Mucosa of descending colon (tissue), 3 donors: ENCODE results near the gene SYNE2. TPM values are rescaled to one million over a fixed set of nuclear protein-coding genes. Genes with fewer than 3 reads are reported as not detected.

Experiments
- ATAC-seq: fragments of 200-7000 bp; cut with Tn5 transposase; one replicate; pipeline ENCODE4 v1.9.1; 2020; ENCODE audit warnings: mild to moderate bottlenecking, moderate library complexity
- DNase-seq, 3 donors: peaks; one replicate each; pipeline ENCODE4 v3.0.0-alpha.2; 2020
- H3K36me3 ChIP-seq: fragments of 200-600 bp; one replicate; pipeline ENCODE4 v1.8.0; 2021; ENCODE audit warnings: low read depth, mild to moderate bottlenecking
- H3K4me1 ChIP-seq: fragments of 200-600 bp; one replicate; pipeline ENCODE4 v1.8.0; 2021; ENCODE audit warnings: low read depth, mild to moderate bottlenecking
- H3K4me3 ChIP-seq: fragments of 200-600 bp; one replicate; pipeline ENCODE4 v1.8.0; 2021; ENCODE audit warnings: mild to moderate bottlenecking
- H3K9me3 ChIP-seq: fragments of 200-600 bp; one replicate; pipeline ENCODE4 v1.8.0; 2021; ENCODE audit warnings: mild to moderate bottlenecking
- intact Hi-C, 2 donors: fragments of 100-400 bp; cut with DNase I in 1 of 2; cut with micrococcal nuclease in 1 of 2; formaldehyde crosslinking; loops; one replicate each; pipeline versions ENCODE4 v1.11.0 to v1.11.1; 2022; cut with DNase I, micrococcal nuclease
- total RNA-seq, 3 donors: library from RNA; stranded (reverse); fragmentation: NEBNext Ultra II Directional in 2 of 3; extraction: Animal tissue kit (Norgen Biotek cat#: 25700) in 2 of 3; gene quantifications; one replicate each; pipeline versions ENCODE4 v1.2.1 to v1.2.4, GENCODE V29; 2021 to 2023
- TF ChIP-seq, protein P1 (sequence below): fragments of 200-600 bp; IDR thresholded peaks from one replicate; pipeline ENCODE4 v1.8.0; 2022; ENCODE audit warnings: antibody characterized with exemption, mild to moderate bottlenecking
- donor health status: DM: no; HTN: no; CAD: no; lungs with moderate emphysema.
- donor health status: DM: no; HTN: no; CAD: no.
- donor health status: DM: no; HTN: yes; CAD: no.

Gene SYNE2
- total RNA-seq, 3 donors from 2014 or later = 104 to 215 (median 174) TPM

DNA sequence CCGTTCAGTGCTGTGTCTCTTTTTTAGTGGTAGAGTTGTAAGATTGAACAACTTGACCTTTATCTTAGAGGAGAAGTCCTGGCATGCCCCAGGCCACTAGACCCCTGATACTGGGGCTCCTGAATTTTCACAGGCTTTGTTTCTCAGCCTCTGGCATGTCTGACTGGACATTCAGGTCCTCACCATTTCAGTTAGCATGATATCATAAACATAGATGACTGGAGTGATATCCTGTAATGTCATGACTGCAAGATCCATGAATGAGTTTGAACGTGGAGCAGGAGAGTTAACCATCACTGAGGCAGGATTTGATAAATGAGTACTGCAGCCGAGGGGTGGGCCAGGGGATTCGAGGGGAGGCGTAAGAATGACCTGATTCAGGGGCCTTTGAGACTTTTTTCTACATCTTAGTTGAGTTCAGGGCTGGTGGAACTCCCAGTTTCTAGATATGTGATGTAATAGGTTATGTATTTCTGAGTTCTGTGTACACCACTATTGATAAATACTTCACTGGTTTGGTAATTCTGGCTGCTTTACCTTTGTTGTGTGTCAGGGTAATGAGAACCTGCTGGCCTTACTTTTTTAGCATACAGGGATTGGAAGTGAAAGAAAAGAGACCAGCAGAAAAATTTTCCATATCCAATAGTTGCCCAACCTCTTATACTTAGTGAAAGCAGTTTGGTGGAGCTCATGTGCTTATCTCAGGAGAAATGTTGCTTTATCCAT is 217.0 kb downstream of the SYNE2 start:
- Histone ChIP-seq H3K4me3 (no peak overlapping the region), H3K9me3 (no peaks in the 10 kb centered on the region), H3K36me3 (no peaks in the 10 kb centered on the region), H3K4me1 (no peaks in the 10 kb centered on the region)
- intact Hi-C loops = no loop called here
- TF ChIP-seq, protein P1, sequence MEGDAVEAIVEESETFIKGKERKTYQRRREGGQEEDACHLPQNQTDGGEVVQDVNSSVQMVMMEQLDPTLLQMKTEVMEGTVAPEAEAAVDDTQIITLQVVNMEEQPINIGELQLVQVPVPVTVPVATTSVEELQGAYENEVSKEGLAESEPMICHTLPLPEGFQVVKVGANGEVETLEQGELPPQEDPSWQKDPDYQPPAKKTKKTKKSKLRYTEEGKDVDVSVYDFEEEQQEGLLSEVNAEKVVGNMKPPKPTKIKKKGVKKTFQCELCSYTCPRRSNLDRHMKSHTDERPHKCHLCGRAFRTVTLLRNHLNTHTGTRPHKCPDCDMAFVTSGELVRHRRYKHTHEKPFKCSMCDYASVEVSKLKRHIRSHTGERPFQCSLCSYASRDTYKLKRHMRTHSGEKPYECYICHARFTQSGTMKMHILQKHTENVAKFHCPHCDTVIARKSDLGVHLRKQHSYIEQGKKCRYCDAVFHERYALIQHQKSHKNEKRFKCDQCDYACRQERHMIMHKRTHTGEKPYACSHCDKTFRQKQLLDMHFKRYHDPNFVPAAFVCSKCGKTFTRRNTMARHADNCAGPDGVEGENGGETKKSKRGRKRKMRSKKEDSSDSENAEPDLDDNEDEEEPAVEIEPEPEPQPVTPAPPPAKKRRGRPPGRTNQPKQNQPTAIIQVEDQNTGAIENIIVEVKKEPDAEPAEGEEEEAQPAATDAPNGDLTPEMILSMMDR = no peak
- no peak for ATAC-seq
- DNase-seq = no peak

DNA sequence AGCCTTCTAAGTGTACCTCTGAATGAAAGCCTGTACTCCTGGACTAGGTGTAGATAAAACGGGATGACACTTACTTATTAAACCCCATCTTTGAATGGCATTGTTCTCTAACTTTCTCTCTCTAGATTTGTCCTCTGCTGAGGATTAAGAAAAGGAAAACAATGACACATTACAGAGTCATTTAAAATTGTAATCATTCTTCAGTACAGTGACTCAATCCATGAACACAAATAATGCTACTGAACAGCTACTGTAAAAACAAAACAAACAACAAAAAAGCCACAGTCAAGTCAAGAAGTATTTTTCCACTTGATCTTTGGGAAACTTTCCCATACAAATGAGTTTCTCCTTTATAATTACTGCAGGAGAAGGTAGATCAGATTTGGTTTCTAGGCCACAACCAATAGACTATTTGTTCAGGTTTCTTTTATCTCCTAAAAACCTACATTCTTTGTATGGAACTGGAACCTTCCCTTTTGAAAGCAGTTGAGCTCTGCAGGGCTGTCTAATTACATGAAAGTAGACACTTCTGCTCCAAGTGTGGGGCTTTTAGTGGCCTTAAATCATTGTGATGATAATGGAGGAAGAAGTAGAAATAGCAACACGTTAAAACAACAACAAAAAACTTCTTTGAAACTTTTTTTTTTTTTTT is 222.3 kb downstream of the SYNE2 start:
- H3K9me3 ChIP-seq = no peaks in the 10 kb centered on the region
- ATAC-seq = no peak
- H3K36me3 ChIP-seq = no peaks in the 10 kb centered on the region
- intact Hi-C loops = no loop called here
- TF ChIP-seq, protein P1 = no peak
- no peaks in the 10 kb centered on the region for H3K4me1 ChIP-seq
- no peak for DNase-seq
- H3K4me3 ChIP-seq = no peak overlapping the region

DNA sequence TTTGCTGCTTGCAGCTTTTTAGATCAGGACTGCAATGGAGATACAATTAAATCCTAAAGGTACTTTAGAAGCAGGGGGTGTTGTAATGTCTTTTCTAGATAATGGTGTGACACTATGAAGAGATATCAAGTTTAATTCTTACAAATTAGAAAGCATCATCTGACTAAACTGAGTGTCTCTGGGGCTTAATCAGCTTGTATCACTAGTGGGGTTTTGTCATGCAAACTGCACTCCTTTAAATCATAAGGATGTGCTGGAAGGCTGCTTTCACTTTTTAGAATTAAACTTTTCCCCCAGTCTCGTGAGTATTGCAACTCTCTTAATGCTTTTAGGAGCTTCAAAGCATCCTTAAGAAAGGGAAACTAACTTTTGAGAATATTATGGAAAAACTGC is 222.8 kb downstream of the SYNE2 start:
- Histone ChIP-seq H3K9me3 (no peaks in the 10 kb centered on the region), H3K4me3 (no peak overlapping the region), H3K4me1 (no peaks in the 10 kb centered on the region), H3K36me3 (no peaks in the 10 kb centered on the region)
- intact Hi-C loops = no loop called here
- ATAC-seq (no peak), DNase-seq (no peak)
- TF ChIP-seq, protein P1 = no peak

DNA sequence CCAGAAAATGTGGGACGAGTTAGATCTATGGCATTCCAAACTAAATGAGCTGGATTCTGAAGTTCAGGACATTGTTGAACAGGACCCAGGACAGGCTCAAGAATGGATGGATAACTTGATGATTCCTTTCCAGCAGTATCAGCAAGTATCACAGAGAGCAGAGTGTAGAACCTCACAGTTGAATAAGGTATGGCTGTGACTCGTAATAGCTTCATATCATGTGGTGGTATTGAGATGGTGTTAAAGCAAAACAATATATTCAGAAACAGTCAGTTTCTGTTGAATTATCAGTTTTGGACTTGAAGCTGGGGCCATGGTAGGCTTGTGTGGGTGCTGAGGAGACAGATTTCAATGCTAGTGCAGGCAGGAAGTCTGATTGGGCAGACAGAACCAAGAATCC is 227.6 kb downstream of the SYNE2 start:
- no peak overlapping the region for H3K4me3 ChIP-seq
- DNase-seq (no peak), ATAC-seq (no peak)
- H3K4me1 ChIP-seq = no peaks in the 10 kb centered on the region
- intact Hi-C loops = no loop called here
- no peaks in the 10 kb centered on the region for H3K36me3 ChIP-seq
- H3K9me3 ChIP-seq = no peaks in the 10 kb centered on the region
- TF ChIP-seq, protein P1 = no peak

DNA sequence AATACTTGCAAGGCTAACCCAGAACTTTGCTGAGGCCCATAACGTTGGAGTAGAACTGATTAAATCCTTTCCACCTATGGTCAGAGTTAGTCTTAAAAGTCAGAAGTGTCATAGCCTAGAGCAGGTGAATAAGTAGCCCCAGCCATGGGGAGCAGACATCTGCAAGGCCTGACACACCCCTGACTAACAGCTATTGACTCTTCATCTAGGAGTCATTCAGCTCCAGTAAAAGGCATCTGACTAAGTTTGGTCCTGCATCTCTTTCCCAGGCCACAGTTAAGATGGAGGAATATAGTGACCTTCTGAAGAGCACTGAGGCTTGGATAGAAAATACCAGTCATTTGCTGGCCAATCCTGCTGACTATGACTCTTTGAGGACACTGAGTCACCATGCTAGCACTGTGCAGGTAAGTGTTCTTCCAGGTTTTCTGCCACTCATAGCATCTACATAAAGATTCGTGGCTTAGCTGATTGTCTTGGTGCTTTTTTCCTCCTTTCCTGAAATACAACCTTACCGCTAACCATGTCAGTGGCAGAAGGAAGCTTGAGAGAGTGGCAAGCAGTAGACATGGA is 228.5 kb downstream of the SYNE2 start:
- no peak for DNase-seq
- Histone ChIP-seq H3K4me3 (no peak overlapping the region), H3K36me3 (no peaks in the 10 kb centered on the region), H3K4me1 (no peaks in the 10 kb centered on the region), H3K9me3 (no peaks in the 10 kb centered on the region)
- no peak for ATAC-seq
- intact Hi-C loops = no loop called here
- TF ChIP-seq, protein P1 = no peak
